Small intestine (tissue), 7 donors: ENCODE measurements around the gene TGFB1I1. TPM values are rescaled to one million over a fixed set of nuclear protein-coding genes. Genes with fewer than 3 reads are reported as not detected.

Experiments used
- DNase-seq, 2 donors: peaks; one replicate each; pipeline versions ENCODE4 v3.0.0 to v3.0.0-alpha.2; 2013
- FAIRE-seq: peaks from 2 replicates; lab custom pipeline; 2012; peaks lifted over from hg19 to GRCh38; lab: Jason Lieb, UNC
- H3K27ac ChIP-seq, 3 donors: one replicate each; pipeline ENCODE4 v1.5.1; 2013; ENCODE audit warnings: low read length in 2 of 3, mild to moderate bottlenecking in 2 of 3, control low read depth in 1 of 3, inconsistent platforms in 1 of 3, low read depth in 1 of 3, moderate library complexity in 1 of 3
- H3K27me3 ChIP-seq, 3 donors: one replicate each; pipeline ENCODE4 v1.6.1; 2013; ENCODE audit warnings: low read length in 3 of 3, inconsistent platforms in 1 of 3; ENCODE audit not compliant: control insufficient read depth in 3 of 3, insufficient read depth in 3 of 3
- H3K36me3 ChIP-seq, 3 donors: one replicate each; pipeline ENCODE4 v1.6.1; 2013; ENCODE audit warnings: low read length in 3 of 3, inconsistent platforms in 1 of 3, low read depth in 1 of 3, mild to moderate bottlenecking in 1 of 3, moderate library complexity in 1 of 3; ENCODE audit not compliant: control insufficient read depth in 3 of 3, insufficient read depth in 2 of 3
- H3K4me1 ChIP-seq, 3 donors: one replicate each; pipeline ENCODE4 v1.6.1; 2013; ENCODE audit warnings: low read length in 2 of 3, inconsistent platforms in 1 of 3, low read depth in 1 of 3, mild to moderate bottlenecking in 1 of 3, moderate library complexity in 1 of 3; ENCODE audit not compliant: control insufficient read depth in 3 of 3, insufficient read depth in 2 of 3
- H3K4me3 ChIP-seq, 3 donors: one replicate each; pipeline ENCODE4 v1.5.1; 2013; ENCODE audit warnings: low read length in 3 of 3, control low read depth in 1 of 3, inconsistent platforms in 1 of 3, low read depth in 1 of 3, mild to moderate bottlenecking in 1 of 3, moderate library complexity in 1 of 3
- H3K9me3 ChIP-seq, 2 donors: one replicate each; pipeline ENCODE4 v1.6.1; 2013; ENCODE audit warnings: low read depth in 1 of 2, low read length in 1 of 2; ENCODE audit not compliant: control insufficient read depth in 2 of 2, insufficient read depth in 1 of 2
- WGBS, 3 donors: extraction: QIAGEN DNeasy Blood & Tissue Kit; methylation state at CpG; one replicate each; pipeline ENCODE4 v1.1.7; 2013; 5-methylcytosine and 5-hydroxymethylcytosine counted together
- polyA plus RNA-seq, 4 donors: library from polyadenylated mRNA; stranded (reverse) in 3 of 4; unstranded in 1 of 4; fragments of 200-250 nt in 3 of 4; fragments of 120-200 nt in 1 of 4; gene quantifications; one replicate each; pipeline versions ENCODE4 v1.2.1 to v1.2.3, GENCODE V29; 2013
- donor health status: healthy with polysubstance abuse.
- donor health status: control.
- donor health status: control.
- donor health status: Bipolar disorder and iron deficiency.
- donor health status: healthy.

TGFB1I1 gene
- polyA plus RNA-seq, 4 donors: 1.6 to 20.1 (median 11.1) TPM

DNA sequence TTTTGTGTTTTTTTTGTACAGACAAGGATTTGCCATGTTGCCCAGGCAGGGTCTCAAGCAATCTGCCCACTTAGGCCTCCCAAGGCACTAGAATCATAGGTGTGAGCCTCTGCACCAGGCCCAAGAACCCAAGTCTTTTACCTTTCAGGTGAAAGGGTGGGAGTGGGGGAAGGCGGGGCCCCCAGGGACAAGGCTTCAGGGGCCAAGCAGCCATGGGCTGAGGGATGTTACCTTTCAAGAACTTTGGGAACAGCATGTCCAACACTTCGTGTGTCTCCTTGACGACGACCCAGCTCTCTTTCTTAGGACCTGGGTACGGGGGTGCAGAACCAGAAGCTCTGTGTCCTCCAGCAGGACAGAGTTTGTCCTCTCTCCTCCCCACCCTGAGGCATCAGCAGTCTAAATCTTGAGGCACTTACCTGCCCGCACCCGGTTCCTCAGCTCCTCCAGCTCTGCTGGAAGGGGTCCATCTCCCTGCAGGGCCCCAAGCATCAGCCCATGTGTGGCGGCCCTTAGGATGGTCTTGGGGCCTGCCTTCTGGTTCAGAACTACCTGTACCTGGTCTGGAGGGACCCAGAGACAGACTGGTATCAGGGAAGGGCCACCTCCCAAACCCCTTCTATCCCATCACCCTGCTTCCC lies 19.9 kb downstream of the TGFB1I1 start:
- Histone ChIP-seq H3K4me3 (no peak overlapping the region), H3K27me3 (no peaks in the 10 kb centered on the region), H3K4me1 (peaks cover 0 to 3% (median 2%) of the 10 kb centered on the region in 3 donors), H3K9me3 (no peaks in the 10 kb centered on the region), H3K27ac (no peak overlapping the region), H3K36me3 (peaks cover 6 to 66% (median 8%) of the 10 kb centered on the region in 3 donors)
- DNase-seq: no peak
- WGBS, 3 donors: 92 to 96% (median 95%) methylated on average over 8 of the region's 8 CpGs
- FAIRE-seq: no peak

DNA sequence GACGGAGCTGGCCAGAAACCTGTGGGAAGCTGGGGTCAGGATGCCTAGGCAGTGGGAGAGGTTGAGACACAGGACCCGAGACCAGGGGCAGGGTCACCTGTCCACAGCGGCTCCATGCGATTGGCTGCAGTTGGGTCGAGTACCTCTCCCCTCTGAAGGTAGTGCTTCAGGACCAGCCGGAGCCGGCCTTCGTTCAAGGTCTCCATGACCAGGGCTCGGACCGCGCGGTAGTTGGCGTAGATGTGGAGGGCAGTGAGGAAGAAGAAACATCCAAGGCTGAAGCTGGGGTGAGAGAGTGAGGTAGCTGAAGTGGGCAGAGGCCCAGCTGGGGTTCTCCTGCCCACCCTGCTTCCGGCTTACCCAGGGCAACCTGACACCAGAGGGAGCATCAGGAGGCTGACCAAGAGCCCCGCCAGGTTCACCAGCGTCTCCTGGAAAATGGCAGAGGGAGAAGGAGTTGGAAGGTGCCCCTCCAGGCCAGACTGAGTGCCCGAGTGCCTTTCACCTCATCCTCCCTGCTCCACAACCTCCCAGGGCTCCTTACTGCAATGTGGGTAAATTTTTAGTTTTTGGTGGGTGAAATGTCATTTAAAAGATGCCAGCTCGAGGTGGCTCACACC lies 21.7 kb downstream of the TGFB1I1 start:
- H3K9me3 ChIP-seq: no peaks in the 10 kb centered on the region
- H3K4me1 ChIP-seq: no peaks in the 10 kb centered on the region
- no peak overlapping the region for H3K27ac ChIP-seq
- no peaks in the 10 kb centered on the region for H3K27me3 ChIP-seq
- peaks cover 6 to 83% (median 12%) of the 10 kb centered on the region in 3 donors for H3K36me3 ChIP-seq
- H3K4me3 ChIP-seq: no peak overlapping the region
- WGBS, 3 donors: 93 to 95% (median 94%) methylated on average over 16 to 18 of the region's 18 CpGs
- DNase-seq: no peak
- no peak for FAIRE-seq

DNA sequence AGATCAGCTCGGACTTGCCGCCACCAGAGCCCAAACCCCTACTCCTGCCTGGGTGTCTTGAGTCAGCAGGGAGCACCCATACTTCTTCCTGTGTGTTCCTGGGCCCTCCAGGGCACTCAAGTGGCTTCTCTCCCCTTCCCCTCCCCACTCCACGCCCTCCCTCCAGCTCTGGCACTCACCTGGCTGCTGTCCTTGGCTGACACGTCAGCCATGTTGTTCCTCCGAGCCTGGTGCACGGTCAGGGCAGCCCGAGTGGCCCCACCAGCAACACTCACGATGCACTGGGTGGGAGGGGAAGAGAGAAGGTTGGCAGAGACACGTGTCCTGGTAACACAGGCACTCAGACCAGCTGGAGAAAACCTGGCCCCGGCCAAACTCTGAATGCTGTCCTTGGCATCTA lies 24.7 kb downstream of the TGFB1I1 start:
- 78 to 92% (median 91%) methylated on average over 10 of the region's 10 CpGs for WGBS, 3 donors
- H3K9me3 ChIP-seq: no peaks in the 10 kb centered on the region
- no peak for FAIRE-seq
- H3K27ac ChIP-seq: no peak overlapping the region
- peaks cover 10 to 81% (median 18%) of the 10 kb centered on the region in 3 donors for H3K36me3 ChIP-seq
- no peak for DNase-seq
- no peaks in the 10 kb centered on the region for H3K27me3 ChIP-seq
- no peak overlapping the region for H3K4me3 ChIP-seq
- no peaks in the 10 kb centered on the region for H3K4me1 ChIP-seq

DNA sequence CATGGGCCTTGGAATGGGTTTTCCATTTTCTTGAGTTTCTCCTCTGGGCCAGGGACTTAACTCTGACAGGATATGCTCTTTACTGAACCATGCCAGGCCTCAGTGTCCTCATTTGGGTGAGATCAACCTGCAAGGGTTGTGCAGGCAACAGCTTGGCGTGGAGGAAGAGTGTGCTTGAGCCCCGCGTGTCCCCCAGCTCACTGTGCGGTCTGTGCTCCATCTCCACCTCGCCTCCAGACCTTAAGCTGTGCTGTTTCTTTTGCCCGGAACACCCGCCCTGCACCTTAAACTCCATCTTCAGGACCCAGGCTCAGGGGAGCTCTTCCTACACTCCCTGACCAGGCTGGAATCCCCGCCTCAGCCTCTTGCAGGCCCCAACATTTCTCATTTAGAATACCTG lies 26.5 kb downstream of the TGFB1I1 start:
- no peaks in the 10 kb centered on the region for H3K27me3 ChIP-seq
- WGBS, 3 donors: 98 to 99% (median 99%) methylated on average over 8 of the region's 8 CpGs
- H3K9me3 ChIP-seq: no peaks in the 10 kb centered on the region
- H3K27ac ChIP-seq: no peak overlapping the region
- no peaks in the 10 kb centered on the region for H3K4me1 ChIP-seq
- no peak overlapping the region for H3K4me3 ChIP-seq
- FAIRE-seq (no peak), DNase-seq (no peak)
- peaks cover 10 to 63% (median 12%) of the 10 kb centered on the region in 3 donors for H3K36me3 ChIP-seq

DNA sequence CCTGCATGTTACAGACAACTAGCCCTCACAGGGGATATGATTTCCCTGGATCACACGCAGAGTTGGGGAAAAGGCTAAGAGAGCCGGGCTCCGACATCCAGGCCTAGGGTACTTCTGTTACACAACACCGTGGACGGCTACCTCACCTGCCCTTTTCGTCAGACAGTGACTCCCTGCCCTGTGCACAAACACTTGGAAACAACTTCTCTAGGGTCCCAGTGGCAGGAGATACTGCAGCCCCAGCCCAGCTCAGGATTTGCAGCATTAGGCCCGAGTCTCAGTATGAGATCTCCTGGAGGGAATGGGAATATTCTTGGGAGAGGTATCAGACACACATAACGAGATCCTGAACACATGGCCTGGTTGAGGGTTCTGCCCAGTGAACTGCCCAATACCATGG lies 28.0 kb downstream of the TGFB1I1 start:
- Histone ChIP-seq H3K36me3 (peaks cover 10 to 53% (median 10%) of the 10 kb centered on the region in 3 donors), H3K9me3 (no peaks in the 10 kb centered on the region), H3K4me1 (no peaks in the 10 kb centered on the region), H3K4me3 (no peak overlapping the region), H3K27ac (no peak overlapping the region), H3K27me3 (no peaks in the 10 kb centered on the region)
- DNase-seq: no peak
- FAIRE-seq: no peak
- 94 to 96% (median 95%) methylated on average over 8 of the region's 8 CpGs for WGBS, 3 donors

DNA sequence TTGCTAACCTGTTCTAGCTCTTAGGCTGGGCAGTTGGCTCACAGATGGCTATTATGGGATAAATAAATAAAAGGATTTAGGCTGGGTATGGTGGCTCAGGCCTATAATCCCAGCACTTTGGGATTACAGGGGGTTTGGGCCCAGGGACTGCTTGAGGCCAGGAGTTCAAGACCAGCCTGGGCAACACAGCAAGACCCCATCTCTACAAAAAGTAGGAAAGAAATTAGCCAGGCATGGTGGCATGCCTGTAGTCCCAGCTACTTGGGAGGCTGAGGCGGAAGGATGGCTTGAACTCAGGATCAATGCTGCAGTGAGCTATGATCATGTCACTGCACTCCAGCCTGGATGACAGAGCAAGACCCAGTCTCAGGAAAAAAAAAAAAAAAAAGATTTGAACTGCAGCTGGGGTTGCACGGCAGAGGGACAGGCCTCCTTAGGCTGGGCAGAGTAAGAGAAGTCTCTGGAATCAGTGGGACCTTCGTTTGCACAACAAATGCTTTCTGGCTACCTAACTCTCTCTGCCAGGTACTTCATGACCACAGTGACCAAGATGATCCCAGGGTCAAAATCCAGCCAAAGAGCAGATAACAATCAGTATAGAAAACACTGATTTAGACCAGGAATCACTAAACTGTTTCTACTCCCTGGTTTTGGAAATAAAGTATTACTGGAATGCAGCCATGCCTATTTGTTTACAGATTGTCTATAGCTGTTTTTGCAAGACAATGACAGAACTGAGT lies 29.4 kb downstream of the TGFB1I1 start:
- DNase-seq (no peak), FAIRE-seq (no peak)
- 64 to 69% (median 66%) methylated on average over 3 of the region's 3 CpGs for WGBS, 3 donors
- no peak overlapping the region for H3K4me3 ChIP-seq
- no peaks in the 10 kb centered on the region for H3K27me3 ChIP-seq
- no peak overlapping the region for H3K27ac ChIP-seq
- peaks cover 4 to 41% (median 10%) of the 10 kb centered on the region in 3 donors for H3K36me3 ChIP-seq
- H3K9me3 ChIP-seq: no peaks in the 10 kb centered on the region
- no peaks in the 10 kb centered on the region for H3K4me1 ChIP-seq

DNA sequence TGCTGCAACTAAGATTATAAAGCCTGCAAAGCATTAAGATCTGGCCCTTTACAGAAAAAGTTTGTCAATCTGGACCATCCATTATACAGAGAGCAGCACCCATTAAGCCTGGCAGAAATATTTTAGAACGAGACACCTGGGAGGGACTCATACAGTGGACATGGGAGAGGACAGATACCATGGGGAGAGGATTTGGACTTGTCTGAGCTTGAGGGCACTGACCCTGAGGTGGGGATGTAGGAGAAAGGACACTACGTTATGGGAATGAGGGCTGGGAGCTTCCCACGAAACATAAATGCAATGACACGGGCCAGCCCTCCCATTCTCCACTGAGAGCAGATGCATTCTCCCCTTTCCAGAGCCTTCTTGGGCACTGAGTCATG lies 30.0 kb downstream of the TGFB1I1 start:
- no peak for FAIRE-seq
- Histone ChIP-seq H3K4me3 (no peak overlapping the region), H3K4me1 (peaks cover 2 to 6% (median 5%) of the 10 kb centered on the region in 3 donors), H3K27me3 (no peaks in the 10 kb centered on the region), H3K36me3 (peaks cover 4 to 35% (median 10%) of the 10 kb centered on the region in 3 donors), H3K9me3 (no peaks in the 10 kb centered on the region), H3K27ac (no peak overlapping the region)
- 77 to 84% (median 82%) methylated on average over 4 of the region's 4 CpGs for WGBS, 3 donors
- DNase-seq: no peak

DNA sequence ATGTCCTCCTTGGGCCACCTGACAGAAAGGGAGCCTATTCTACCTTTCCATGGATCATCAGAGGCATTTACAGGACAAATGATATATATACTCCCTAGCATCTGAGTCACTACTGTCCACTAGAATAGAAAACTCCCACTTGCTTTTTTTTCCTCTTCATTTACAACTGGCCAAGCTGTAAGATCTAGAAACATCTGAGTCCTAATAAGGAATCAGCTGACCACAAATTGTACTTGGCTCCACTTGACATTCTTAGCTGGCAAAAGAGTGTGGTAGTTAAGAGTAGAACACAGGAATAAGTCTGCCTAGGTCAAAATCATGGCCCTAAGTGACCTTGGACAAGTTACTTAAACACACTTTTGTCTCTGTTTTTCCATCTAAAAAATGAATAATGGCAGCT lies 31.0 kb downstream of the TGFB1I1 start:
- Histone ChIP-seq H3K27ac (no peak overlapping the region), H3K36me3 (peaks cover 4 to 25% (median 10%) of the 10 kb centered on the region in 3 donors), H3K4me3 (no peak overlapping the region), H3K4me1 (peaks cover 7 to 9% (median 8%) of the 10 kb centered on the region in 3 donors), H3K27me3 (no peaks in the 10 kb centered on the region), H3K9me3 (no peaks in the 10 kb centered on the region)
- DNase-seq (no peak), FAIRE-seq (no peak)
